HG03571 (cell line): Measurements from ENCODE around the gene DENND4C.
"Not testable (repeated sequence)": the region's sequence is repeated elsewhere in the genome, so short reads cannot be mapped to it uniquely, and the experiment has no call there.

ENCODE experiments used
- ATAC-seq: cut with Tn5 transposase; IDR thresholded peaks from one replicate; pipeline ENCODE4 v1.9.1; 2021; ENCODE audit not compliant: unreplicated experiment

Gene DENND4C

GRCh38 chr9:19265602-19266001, 35.1 kb downstream of the DENND4C start:
- not testable (repeated sequence) for ATAC-seq

GRCh38 chr9:19266778-19267384, 36.4 kb downstream of the DENND4C start:
- not testable (repeated sequence) for ATAC-seq

GRCh38 chr9:19269582-19269981, 39.1 kb downstream of the DENND4C start:
- no peak for ATAC-seq

- ATAC-seq = no peak
These were observed 40.0 kb downstream of the DENND4C start for GRCh38 chr9:19270421-19270949.

GRCh38 chr9:19271081-19271480, 40.6 kb downstream of the DENND4C start:
- no peak for ATAC-seq

- ATAC-seq = no peak
These were observed 51.3 kb downstream of the DENND4C start for GRCh38 chr9:19281801-19282200.

- ATAC-seq = no peak
These were observed 52.7 kb downstream of the DENND4C start for GRCh38 chr9:19283072-19283710.

GRCh38 chr9:19284729-19285128, 54.2 kb downstream of the DENND4C start:
- no peak for ATAC-seq

GRCh38 chr9:19286634-19287188, 56.2 kb downstream of the DENND4C start:
- no peak for ATAC-seq

GRCh38 chr9:19288081-19288480, 57.6 kb downstream of the DENND4C start:
- no peak for ATAC-seq

- no peak for ATAC-seq
These were observed 59.6 kb downstream of the DENND4C start for GRCh38 chr9:19290103-19290502.

- no peak for ATAC-seq
These were observed 63.7 kb downstream of the DENND4C start for GRCh38 chr9:19294219-19294618.

GRCh38 chr9:19298436-19299000, 68.0 kb downstream of the DENND4C start:
- no peak for ATAC-seq

GRCh38 chr9:19303216-19303615, 72.7 kb downstream of the DENND4C start:
- no peak for ATAC-seq

GRCh38 chr9:19306568-19306967, 76.1 kb downstream of the DENND4C start:
- no peak for ATAC-seq

- ATAC-seq = no peak
These were observed 79.8 kb downstream of the DENND4C start for GRCh38 chr9:19310246-19310645.

GRCh38 chr9:19313573-19313972, 83.1 kb downstream of the DENND4C start:
- no peak for ATAC-seq

GRCh38 chr9:19320495-19320894, 90.0 kb downstream of the DENND4C start:
- no peak for ATAC-seq

- no peak for ATAC-seq
These were observed 101.4 kb downstream of the DENND4C start for GRCh38 chr9:19331877-19332276.

GRCh38 chr9:19336166-19336565, 105.7 kb downstream of the DENND4C start:
- no peak for ATAC-seq

GRCh38 chr9:19342947-19343346, 112.5 kb downstream of the DENND4C start:
- ATAC-seq = no peak

GRCh38 chr9:19358701-19359100, 128.2 kb downstream of the DENND4C start:
- ATAC-seq = no peak
